BLaER1 (cell line): Measurements from ENCODE around the gene PHLDB3.
A peak's percentile ranks its signal among the peaks of the same experiment; 100 is the strongest.

Experiments used
- H3K27ac ChIP-seq: shearing (Covaris generic); formaldehyde crosslinking; 2 replicates; pipeline ENCODE4 v1.8.1; 2022
- H3K27me3 ChIP-seq: shearing (Covaris generic); formaldehyde crosslinking; 2 replicates; pipeline ENCODE4 v1.8.1; 2022
- H3K36me3 ChIP-seq: shearing (Covaris generic); formaldehyde crosslinking; 2 replicates; pipeline ENCODE4 v1.8.1; 2022
- H3K4me1 ChIP-seq: shearing (Covaris generic); formaldehyde crosslinking; 2 replicates; pipeline ENCODE4 v1.8.1; 2022
- H3K4me2 ChIP-seq: shearing (Covaris generic); formaldehyde crosslinking; 2 replicates; pipeline ENCODE4 v1.8.1; 2022
- H3K4me3 ChIP-seq: shearing (Covaris generic); formaldehyde crosslinking; 2 replicates; pipeline ENCODE4 v1.8.1; 2022
- H3K9ac ChIP-seq: shearing (Covaris generic); formaldehyde crosslinking; 2 replicates; pipeline ENCODE4 v1.8.1; 2022
- H3K9me3 ChIP-seq: shearing (Covaris generic); formaldehyde crosslinking; 2 replicates; pipeline ENCODE4 v1.8.1; 2022
- H4K20me1 ChIP-seq: shearing (Covaris generic); formaldehyde crosslinking; 2 replicates; pipeline ENCODE4 v1.8.1; 2022
- Cebpa-rat ChIP-seq: shearing (Covaris generic); IDR thresholded peaks from 2 replicates; pipeline ENCODE4 v1.8.1; 2022

The PHLDB3 gene

GRCh38 chr19:43544077-43544476 is 39.5 kb upstream of the PHLDB3 start:
- Histone ChIP-seq H3K9ac (no peak overlapping the region), H3K4me1 (peaks cover 25% of the 10 kb centered on the region), H3K27me3 (no peaks in the 10 kb centered on the region), H3K4me2 (peak overlapping the region; percentile 68), H3K9me3 (peaks cover 7% of the 10 kb centered on the region), H4K20me1 (no peaks in the 10 kb centered on the region), H3K27ac (peak overlapping the region; percentile 51; the same call in 1 of the 2 replicates), H3K36me3 (peaks cover 86% of the 10 kb centered on the region), H3K4me3 (no peak overlapping the region)
- TF ChIP-seq Cebpa-rat: no peak

GRCh38 chr19:43541920-43542650 is 37.5 kb upstream of the PHLDB3 start:
- Histone ChIP-seq H3K9me3 (peaks cover 21% of the 10 kb centered on the region), H3K9ac (no peak overlapping the region), H3K27ac (no peak overlapping the region), H3K36me3 (peaks cover 97% of the 10 kb centered on the region), H3K4me1 (peaks cover 25% of the 10 kb centered on the region), H3K4me2 (no peak overlapping the region), H3K27me3 (no peaks in the 10 kb centered on the region), H4K20me1 (no peaks in the 10 kb centered on the region), H3K4me3 (no peak overlapping the region)
- TF ChIP-seq Cebpa-rat: no peak

GRCh38 chr19:43540381-43540780 is 35.8 kb upstream of the PHLDB3 start:
- Histone ChIP-seq H3K9ac (no peak overlapping the region), H3K27ac (no peak overlapping the region), H3K4me1 (peaks cover 19% of the 10 kb centered on the region), H3K4me2 (no peak overlapping the region), H4K20me1 (no peaks in the 10 kb centered on the region), H3K9me3 (peaks cover 21% of the 10 kb centered on the region), H3K27me3 (no peaks in the 10 kb centered on the region), H3K36me3 (peaks cover 92% of the 10 kb centered on the region), H3K4me3 (no peak overlapping the region)
- no peak for TF ChIP-seq Cebpa-rat

- H3K36me3 ChIP-seq: peaks cover 78% of the 10 kb centered on the region
- H3K4me1 ChIP-seq: peaks cover 12% of the 10 kb centered on the region
- TF ChIP-seq Cebpa-rat: no peak
These were observed 34.4 kb upstream of the PHLDB3 start for GRCh38 chr19:43538922-43539321.

GRCh38 chr19:43534816-43535761 is 30.5 kb upstream of the PHLDB3 start:
- H4K20me1 ChIP-seq: no peaks in the 10 kb centered on the region
- no peak overlapping the region for H3K9ac ChIP-seq
- no peak overlapping the region for H3K27ac ChIP-seq
- H3K9me3 ChIP-seq: peaks cover 21% of the 10 kb centered on the region
- TF ChIP-seq Cebpa-rat: no peak
- peaks cover 25% of the 10 kb centered on the region for H3K4me1 ChIP-seq
- H3K4me3 ChIP-seq: no peak overlapping the region
- H3K36me3 ChIP-seq: peaks cover 40% of the 10 kb centered on the region
- no peaks in the 10 kb centered on the region for H3K27me3 ChIP-seq
- H3K4me2 ChIP-seq: no peak overlapping the region

More at GRCh38 chr19:43538922-43539321, 34.4 kb upstream of the PHLDB3 start:
- Histone ChIP-seq H3K27ac (no peak overlapping the region), H4K20me1 (no peaks in the 10 kb centered on the region), H3K4me2 (no peak overlapping the region), H3K4me3 (no peak overlapping the region), H3K9ac (no peak overlapping the region), H3K9me3 (peaks cover 21% of the 10 kb centered on the region), H3K27me3 (no peaks in the 10 kb centered on the region)

GRCh38 chr19:43534305-43534815 is 29.8 kb upstream of the PHLDB3 start:
- peaks cover 17% of the 10 kb centered on the region for H3K9me3 ChIP-seq
- no peaks in the 10 kb centered on the region for H3K27me3 ChIP-seq
- TF ChIP-seq Cebpa-rat: no peak
- H4K20me1 ChIP-seq: no peaks in the 10 kb centered on the region
- no peak overlapping the region for H3K27ac ChIP-seq
- no peak overlapping the region for H3K4me3 ChIP-seq
- peaks cover 32% of the 10 kb centered on the region for H3K36me3 ChIP-seq
- H3K4me2 ChIP-seq: peak overlapping the region; percentile 57; the same call in 1 of the 2 replicates
- no peak overlapping the region for H3K9ac ChIP-seq
- H3K4me1 ChIP-seq: peaks cover 25% of the 10 kb centered on the region

GRCh38 chr19:43533546-43534304 is 29.2 kb upstream of the PHLDB3 start:
- H3K4me1 ChIP-seq: peaks cover 25% of the 10 kb centered on the region
- peaks cover 10% of the 10 kb centered on the region for H3K9me3 ChIP-seq
- H3K4me2 ChIP-seq: peak overlapping the region; percentile 95
- H3K36me3 ChIP-seq: peaks cover 26% of the 10 kb centered on the region
- peak overlapping the region; percentile 82 for H3K27ac ChIP-seq
- H3K9ac ChIP-seq: peak overlapping the region; percentile 77
- peak; percentile 85 for TF ChIP-seq Cebpa-rat
- no peaks in the 10 kb centered on the region for H3K27me3 ChIP-seq
- peak overlapping the region; percentile 72 for H3K4me3 ChIP-seq
- H4K20me1 ChIP-seq: no peaks in the 10 kb centered on the region

GRCh38 chr19:43532962-43533545 is 28.5 kb upstream of the PHLDB3 start, which contains the start of gene ZNF575:
ZNF575 (plus strand) TSS chr19:43533188; CDS start chr19:43534423, 1,235 bp downstream.
- no peak for TF ChIP-seq Cebpa-rat
- Histone ChIP-seq H3K36me3 (peaks cover 19% of the 10 kb centered on the region), H3K27me3 (no peaks in the 10 kb centered on the region), H3K27ac (peak within 1 kb of the TSS; percentile 82), H3K4me1 (peaks cover 30% of the 10 kb centered on the region), H3K4me2 (peak within 1 kb of the TSS; percentile 95), H3K9ac (peak within 1 kb of the TSS; percentile 77), H4K20me1 (no peaks in the 10 kb centered on the region), H3K9me3 (peaks cover 4% of the 10 kb centered on the region; the same call in 1 of the 2 replicates), H3K4me3 (peak within 1 kb of the TSS; percentile 72)

GRCh38 chr19:43532571-43532961 is 28.0 kb upstream of the PHLDB3 start:
- no peaks in the 10 kb centered on the region for H4K20me1 ChIP-seq
- peaks cover 35% of the 10 kb centered on the region for H3K4me1 ChIP-seq
- H3K27ac ChIP-seq: peak overlapping the region; percentile 82
- H3K27me3 ChIP-seq: no peaks in the 10 kb centered on the region
- TF ChIP-seq Cebpa-rat: no peak
- H3K4me3 ChIP-seq: peak overlapping the region; percentile 72
- peak overlapping the region; percentile 77 for H3K9ac ChIP-seq
- H3K4me2 ChIP-seq: peak overlapping the region; percentile 95
- H3K36me3 ChIP-seq: peaks cover 14% of the 10 kb centered on the region
- no peaks in the 10 kb centered on the region for H3K9me3 ChIP-seq
